H1 (cell line): ENCODE results near the gene SLC52A3. TPM values are rescaled to one million over a fixed set of nuclear protein-coding genes. Genes with fewer than 3 reads are reported as not detected.

Source experiments
- CTCF ChIA-PET: fragments of 300-600 bp; sonication (Branson Sonifier 250); formaldehyde crosslinking; loops from one replicate; lab custom pipeline; 2021; ENCODE audit not compliant: partially characterized antibody; lab: Charles Lee
- POLR2A ChIA-PET: fragments of 300-600 bp; sonication (Branson Sonifier 250); formaldehyde crosslinking; loops from one replicate; lab custom pipeline; 2021; ENCODE audit warnings: inconsistent platforms; ENCODE audit not compliant: partially characterized antibody; lab: Charles Lee
- DNase-seq, 2 experiments: peaks; one replicate each; pipeline versions ENCODE4 v3.0.0 to v3.0.0-alpha.2; 2010 to 2022; ENCODE audit warnings: low spot score in 2 of 2, low read depth in 1 of 2, mixed read lengths in 1 of 2
- FAIRE-seq: peaks from 2 replicates; lab custom pipeline; 2011; peaks lifted over from hg19 to GRCh38; lab: Jason Lieb, UNC
- H2AFZ ChIP-seq: 2 replicates; pipeline ENCODE4 v1.8.1; 2012; ENCODE audit warnings: low read length, inconsistent platforms
- H2AK5ac ChIP-seq: 2 replicates; pipeline ENCODE4 v1.6.1; 2013; ENCODE audit warnings: low read depth, low read length
- H2BK120ac ChIP-seq: replicated peaks from 2 replicates; pipeline ENCODE3; 2013; ENCODE audit warnings: low read depth, low read length, inconsistent platforms
- H2BK12ac ChIP-seq: 2 replicates; pipeline ENCODE4 v1.6.1; 2013; ENCODE audit warnings: low read depth, low read length
- H2BK15ac ChIP-seq: 2 replicates; pipeline ENCODE4 v1.6.1; 2013; ENCODE audit warnings: low read length
- H2BK20ac ChIP-seq: 2 replicates; pipeline ENCODE4 v1.6.1; 2013; ENCODE audit warnings: low read length
- H2BK5ac ChIP-seq: 2 replicates; pipeline ENCODE4 v1.6.1; 2013; ENCODE audit warnings: low read depth, low read length
- H3K14ac ChIP-seq: 2 replicates; pipeline ENCODE4 v1.6.1; 2013; ENCODE audit warnings: inconsistent platforms; ENCODE audit not compliant: insufficient read length
- H3K18ac ChIP-seq: 2 replicates; pipeline ENCODE4 v1.6.1; 2013; ENCODE audit warnings: low read length; ENCODE audit errors: extremely low read depth
- H3K23ac ChIP-seq: 2 replicates; pipeline ENCODE4 v1.6.1; 2013; ENCODE audit warnings: inconsistent platforms; ENCODE audit not compliant: insufficient read length
- H3K23me2 ChIP-seq: 2 replicates; pipeline ENCODE4 v1.6.1; 2013; ENCODE audit warnings: low read depth, low read length
- H3K27ac ChIP-seq: 2 replicates; pipeline ENCODE4 v1.6.1; 2011; ENCODE audit warnings: low read depth, low read length, inconsistent platforms
- H3K27me3 ChIP-seq, 4 experiments: replicated peaks in 1 of 4; 1 replicate in 1 of 4; 2 replicates in 3 of 4; pipeline versions ENCODE4 v1.6.1 to v1.8.1; 2011 to 2013; ENCODE audit warnings: low read length in 3 of 4, mild to moderate bottlenecking in 3 of 4, inconsistent platforms in 2 of 4, mixed read lengths in 2 of 4, moderate library complexity in 1 of 4; ENCODE audit not compliant: control insufficient read depth in 3 of 4, insufficient read depth in 3 of 4; ENCODE audit errors: extremely low read depth in 1 of 4
- H3K36me3 ChIP-seq, 4 experiments: 2 replicates each; pipeline versions ENCODE4 v1.6.1 to v1.8.1; 2011 to 2013; ENCODE audit warnings: mild to moderate bottlenecking in 4 of 4, low read length in 3 of 4, moderate library complexity in 2 of 4, control low read depth in 1 of 4, inconsistent platforms in 1 of 4; ENCODE audit not compliant: insufficient read depth in 4 of 4, control insufficient read depth in 2 of 4
- H3K4ac ChIP-seq: replicated peaks from 2 replicates; pipeline ENCODE3; 2013; ENCODE audit warnings: low read length, low read depth, mixed read lengths, inconsistent platforms; ENCODE audit not compliant: insufficient read length
- H3K4me1 ChIP-seq, 4 experiments: replicated peaks in 1 of 4; 1 replicate in 1 of 4; 2 replicates in 3 of 4; pipeline versions ENCODE4 v1.6.1 to v1.8.1; 2011 to 2013; ENCODE audit warnings: low read length in 3 of 4, inconsistent platforms in 2 of 4, mixed read lengths in 1 of 4; ENCODE audit not compliant: insufficient read depth in 4 of 4, control insufficient read depth in 3 of 4
- H3K4me2 ChIP-seq, 2 experiments: 2 replicates each; pipeline versions ENCODE4 v1.6.1 to v1.8.1; 2011 to 2013; ENCODE audit warnings: low read depth in 2 of 2, low read length in 2 of 2, control low read depth in 1 of 2, inconsistent platforms in 1 of 2, mild to moderate bottlenecking in 1 of 2; ENCODE audit not compliant: insufficient read depth in 1 of 2
- H3K4me3 ChIP-seq, 4 experiments: fragments of 200-600, 300-600 bp in 1 of 4; sonication (generic), shearing (Covaris generic), sonication (Bioruptor Twin) in 1 of 4; 2 replicates each; pipeline versions ENCODE4 v1.5.1 to v1.8.1; 2011 to 2016; ENCODE audit warnings: low read length in 4 of 4, low read depth in 3 of 4, control low read depth in 2 of 4, inconsistent platforms in 2 of 4, mild to moderate bottlenecking in 2 of 4, mixed read lengths in 1 of 4, moderate library complexity in 1 of 4; ENCODE audit not compliant: insufficient read depth in 2 of 4; ENCODE audit errors: extremely low read depth in 1 of 4
- H3K56ac ChIP-seq: replicated peaks from 2 replicates; pipeline ENCODE3; 2013; ENCODE audit warnings: low read depth, mild to moderate bottlenecking, mixed read lengths, low read length, inconsistent platforms; ENCODE audit not compliant: insufficient read length
- H3K79me1 ChIP-seq: 2 replicates; pipeline ENCODE4 v1.6.1; 2013; ENCODE audit warnings: low read depth, low read length, control low read depth
- H3K79me2 ChIP-seq, 2 experiments: 2 replicates each; pipeline versions ENCODE4 v1.6.1 to v1.8.1; 2012 to 2013; ENCODE audit warnings: low read length in 2 of 2, mild to moderate bottlenecking in 2 of 2, inconsistent platforms in 1 of 2; ENCODE audit not compliant: insufficient read depth in 2 of 2, control insufficient read depth in 1 of 2
- H3K9ac ChIP-seq, 4 experiments: replicated peaks in 1 of 4; 1 replicate in 1 of 4; 2 replicates in 3 of 4; pipeline versions ENCODE4 v1.6.1 to v1.8.1; 2011 to 2013; ENCODE audit warnings: low read depth in 3 of 4, low read length in 3 of 4, control low read depth in 2 of 4, mild to moderate bottlenecking in 2 of 4, moderate library complexity in 2 of 4, inconsistent platforms in 1 of 4; ENCODE audit errors: extremely low read depth in 1 of 4
- H3K9me3 ChIP-seq, 2 experiments: 2 replicates each; pipeline versions ENCODE4 v1.6.1 to v1.8.1; 2012 to 2013; ENCODE audit warnings: mild to moderate bottlenecking in 2 of 2, moderate library complexity in 2 of 2, control low read depth in 1 of 2, inconsistent platforms in 1 of 2, low read depth in 1 of 2, low read length in 1 of 2, mixed read lengths in 1 of 2; ENCODE audit not compliant: insufficient read depth in 2 of 2
- H4K20me1 ChIP-seq, 2 experiments: replicated peaks in 1 of 2; 2 replicates each; pipeline versions ENCODE3 to v1.8.1; 2011 to 2013; ENCODE audit warnings: inconsistent platforms in 2 of 2, low read length in 2 of 2, mild to moderate bottlenecking in 1 of 2; ENCODE audit not compliant: insufficient read depth in 2 of 2, control insufficient read depth in 1 of 2
- H4K5ac ChIP-seq: 2 replicates; pipeline ENCODE4 v1.6.1; 2013; ENCODE audit warnings: low read length, low read depth, mixed read lengths, inconsistent platforms; ENCODE audit not compliant: insufficient read length
- H4K8ac ChIP-seq: 2 replicates; pipeline ENCODE4 v1.8.0; 2013; ENCODE audit warnings: mild to moderate bottlenecking, moderate library complexity, low read length, inconsistent platforms; ENCODE audit not compliant: insufficient read depth; ENCODE audit errors: extremely low read depth
- H4K91ac ChIP-seq: replicated peaks from 2 replicates; pipeline ENCODE3; 2013; ENCODE audit warnings: low read length, mixed read lengths, inconsistent platforms; ENCODE audit not compliant: insufficient read length
- EZH2 ChIP-seq: fragments of 200-600 bp; sonication (generic); IDR thresholded peaks from 2 replicates; pipeline ENCODE4 v1.7.1; 2012; ENCODE audit warnings: low read depth, mild to moderate bottlenecking, moderate library complexity, low read length, inconsistent platforms; ENCODE audit not compliant: severe bottlenecking
- HDAC2 ChIP-seq, 2 experiments: fragments of 300-600 bp in 1 of 2; sonication (generic) in 1 of 2; IDR thresholded peaks; 2 replicates each; pipeline ENCODE4 v1.6.1; 2011 to 2012; ENCODE audit warnings: low read depth in 2 of 2, low read length in 2 of 2, mild to moderate bottlenecking in 2 of 2, moderate library complexity in 2 of 2, borderline replicate concordance in 1 of 2, inconsistent platforms in 1 of 2
- KDM5A ChIP-seq: fragments of 200-600 bp; IDR thresholded peaks from 2 replicates; pipeline ENCODE4 v1.7.1; 2012; ENCODE audit warnings: mild to moderate bottlenecking, low read length, inconsistent platforms, mixed read lengths
- MAFK ChIP-seq: IDR thresholded peaks from 2 replicates; pipeline ENCODE4 v1.6.1; 2012; ENCODE audit warnings: low read depth, mild to moderate bottlenecking, improper control_type of control experiment, low read length
- RFX5 ChIP-seq: IDR thresholded peaks from 2 replicates; pipeline ENCODE4 v1.6.1; 2011; ENCODE audit warnings: low read depth, low read length, improper control_type of control experiment, borderline replicate concordance
- SIX5 ChIP-seq: IDR thresholded peaks from 2 replicates; pipeline ENCODE4 v1.6.1; 2011; ENCODE audit warnings: mild to moderate bottlenecking, low read depth, low read length
- YY1 ChIP-seq: IDR thresholded peaks from 2 replicates; pipeline ENCODE4 v1.6.1; 2011; ENCODE audit warnings: low read depth, mild to moderate bottlenecking, low read length
- WGBS, 2 experiments: shearing (Covaris generic) in 1 of 2; methylation state at CpG; one replicate each; pipeline versions ENCODE4 v1.1.6 to v1.1.7; 2013 to 2015; ENCODE audit warnings: low lambda C conversion rate in 2 of 2, mixed read lengths in 2 of 2, inconsistent platforms in 1 of 2, low coverage in 1 of 2, missing lambda C conversion rate in 1 of 2; ENCODE audit not compliant: insufficient replicate concordance in 2 of 2, insufficient coverage in 1 of 2, insufficient read length in 1 of 2; ENCODE audit errors: extremely low coverage in 1 of 2, missing lambda C conversion rate in 1 of 2; 5-methylcytosine and 5-hydroxymethylcytosine counted together
- polyA plus RNA-seq, 7 experiments: library from polyadenylated mRNA; depleted of rRNA in 3 of 7; stranded (reverse) in 5 of 7; unstranded in 2 of 7; fragments of >200 nt in 5 of 7; fragments of 200-250 nt in 2 of 7; gene quantifications; 1 replicate in 5 of 7; 2 replicates in 1 of 7; 4 replicates in 1 of 7; pipeline versions ENCODE4 v1.2.1 to v1.2.3, GENCODE V29; 2011 to 2013; ENCODE audit warnings: missing spikeins in 2 of 7, mixed read lengths in 2 of 7
- total RNA-seq: library from RNA; stranded (reverse); fragmentation: NEBNext Ultra II Directional; extraction: Animal tissue kit (Norgen Biotek cat#: 25700); gene quantifications from 2 replicates; pipeline ENCODE4 v1.2.1, GENCODE V29; 2021

SLC52A3 gene
- total and polyA plus RNA-seq, 2 of the 8 experiments (the other 6 are each of a cell fraction or from before 2014, with no cell fraction given), result 2.3 to 4.2 TPM

DNA sequence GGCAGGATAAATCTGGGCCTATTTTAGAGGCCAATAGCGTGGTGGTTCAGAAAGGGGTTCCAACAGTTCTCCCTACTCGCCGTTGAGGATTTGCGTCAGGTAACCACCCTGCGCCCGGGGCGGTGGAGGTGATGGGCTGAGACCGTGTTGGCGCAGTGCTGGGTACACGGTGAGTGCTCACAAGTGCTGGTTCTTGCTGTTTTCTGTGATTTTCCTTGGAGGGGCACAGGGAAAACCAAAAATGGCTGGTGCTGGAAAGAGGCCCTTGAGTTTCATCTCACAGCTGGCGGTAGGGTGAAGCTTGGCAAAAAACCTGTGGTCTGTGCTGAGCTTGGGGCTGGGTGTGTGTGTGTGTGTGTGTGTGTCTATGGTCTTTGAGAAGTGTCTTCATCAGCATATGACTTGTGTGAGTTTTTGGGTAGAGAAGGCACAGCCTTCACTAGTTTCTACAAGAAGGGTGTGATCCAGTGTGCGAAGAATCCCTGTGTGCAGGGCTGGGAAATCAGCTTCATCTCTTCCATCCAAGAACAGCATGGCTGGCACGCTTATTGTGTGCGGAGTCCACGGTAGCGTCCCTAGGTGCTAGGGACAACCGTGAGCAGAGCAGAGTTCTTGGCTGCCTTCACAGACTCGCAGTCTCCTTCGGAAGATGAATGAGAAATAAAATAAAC, 57.4 kb downstream of the SLC52A3 start:
- Histone ChIP-seq H4K8ac (no peak overlapping the region; the same call in 1 of the 2 replicates), H3K56ac (no peak overlapping the region), H2AFZ (no peak overlapping the region), H4K5ac (no peak overlapping the region), H2BK120ac (no peak overlapping the region), H3K9me3 (peaks cover 8 to 14% of the 10 kb centered on the region in 2 experiments; a peak in 2 of 4 replicates), H3K23me2 (peaks cover 2% of the 10 kb centered on the region; the same call in 1 of the 2 replicates), H3K14ac (no peak overlapping the region), H3K27ac (no peak overlapping the region), H2BK5ac (no peak overlapping the region), H2BK15ac (peak overlapping the region; percentile 92; the same call in 1 of the 2 replicates), H2AK5ac (no peak overlapping the region), H3K27me3 (peaks cover 1 to 15% (median 12%) of the 10 kb centered on the region in 4 experiments), H3K4me1 (peaks cover 0 to 8% (median 2%) of the 10 kb centered on the region in 4 experiments; a peak in 1 of 7 replicates), H3K36me3 (no peaks in the 10 kb centered on the region), H4K91ac (no peak overlapping the region), H4K20me1 (no peaks in the 10 kb centered on the region), H3K4me2 (peak overlapping the region; percentile 55 to 65; a peak in 3 of 4 replicates), H3K4me3 (peak overlapping the region in 1 of 4 experiments; percentile 75; a peak in 1 of 8 replicates), H3K4ac (no peak overlapping the region), H2BK12ac (peak overlapping the region; percentile 71; the same call in 1 of the 2 replicates), H3K9ac (no peak overlapping the region), H2BK20ac (no peak overlapping the region), H3K18ac (no peak overlapping the region), H3K79me1 (no peaks in the 10 kb centered on the region), H3K79me2 (no peaks in the 10 kb centered on the region), H3K23ac (no peak overlapping the region)
- FAIRE-seq (no peak), DNase-seq (no peak)
- ChIA-PET CTCF (interaction anchor here (0.6 to 1.8 kb wide), 8 partner anchors 8 to 151 kb away, joined by 3 to 6 read pairs (median 3); no protein-coding TSS in a partner anchor), POLR2A (interaction anchor here (0.9 to 1.2 kb wide), 2 partner anchors 13 to 22 kb away, joined by 3 read pairs; no protein-coding TSS in a partner anchor)
- WGBS, 2 experiments, result 79% methylated on average over 19 of the region's 19 CpGs; no CpG with 5 or more reads in 1 of the 2 experiments
- TF ChIP-seq KDM5A (no peak), EZH2 (no peak), SIX5 (no peak), RFX5 (no peak), YY1 (no peak), MAFK (no peak), HDAC2 (IDR thresholded peaks at IDR 0.05; ENCODE audit: borderline replicate concordance in 1 of 2, low read depth in 2 of 2, low read length in 2 of 2) (no peak)
